SK-MEL-5 (cell line): Measurements from ENCODE around the gene ZSWIM7. TPM values are rescaled to one million over a fixed set of nuclear protein-coding genes. Genes with fewer than 3 reads are reported as not detected.
"Not testable (repeated sequence)": the region's sequence is repeated elsewhere in the genome, so short reads cannot be mapped to it uniquely, and the experiment has no call there.

Source experiments
- DNase-seq: peaks from one replicate; pipeline ENCODE4 v3.0.0-alpha.2; 2016; ENCODE audit warnings: low read depth, low spot score
- in situ Hi-C: cut with HindIII; loops from 2 replicates; pipeline ENCODE4 v1.10.0; 2016; ENCODE audit warnings: low sequenced_read_pairs, high pct_unique_total_duplicates, low pct_unique_long_range_greater_than_20kb
- total RNA-seq: library from RNA; depleted of rRNA; stranded (reverse); fragments of >200 nt; shearing (Covaris generic); gene quantifications from 2 replicates; pipeline ENCODE4 v1.2.3, GENCODE V29; 2014

ZSWIM7 gene
- total RNA-seq, 1 experiment from 2014 or later: 40.7 TPM

GRCh38 chr17:16002708-16003260, 3.3 kb upstream of the ZSWIM7 start:
- no peak for DNase-seq
- in situ Hi-C loops: no loop called here

- DNase-seq: no peak
- in situ Hi-C loops: no loop called here
These were observed 1.9 kb upstream of the ZSWIM7 start for GRCh38 chr17:16001226-16001897.

- in situ Hi-C loops: no loop called here
- DNase-seq: peak; percentile 13
These were observed 697 bp upstream of the ZSWIM7 start for GRCh38 chr17:15999974-16000827.

GRCh38 chr17:15998031-15998562, 1.4 kb downstream of the ZSWIM7 start:
- DNase-seq: no peak
- in situ Hi-C loops: no loop called here

GRCh38 chr17:15996322-15996721, 3.2 kb downstream of the ZSWIM7 start:
- no peak for DNase-seq
- in situ Hi-C loops: no loop called here

GRCh38 chr17:15981646-15982580, 17.6 kb downstream of the ZSWIM7 start:
- in situ Hi-C loops: no loop called here
- no peak for DNase-seq

- no peak for DNase-seq
- in situ Hi-C loops: no loop called here
These were observed 18.3 kb downstream of the ZSWIM7 start for GRCh38 chr17:15981208-15981607.

GRCh38 chr17:15979013-15979412, 20.5 kb downstream of the ZSWIM7 start:
- DNase-seq, in situ Hi-C loops: not testable (repeated sequence)

- no peak for DNase-seq
- in situ Hi-C loops: no loop called here
These were observed 20.9 kb downstream of the ZSWIM7 start for GRCh38 chr17:15978606-15979005.

GRCh38 chr17:15977894-15978293, 21.6 kb downstream of the ZSWIM7 start:
- in situ Hi-C loops: no loop called here
- no peak for DNase-seq

- no peak for DNase-seq
- in situ Hi-C loops: no loop called here
These were observed 25.7 kb downstream of the ZSWIM7 start for GRCh38 chr17:15973834-15974233.

GRCh38 chr17:15973016-15973415, 26.5 kb downstream of the ZSWIM7 start:
- in situ Hi-C loops: no loop called here
- no peak for DNase-seq

GRCh38 chr17:15972497-15972951, 27.0 kb downstream of the ZSWIM7 start:
- in situ Hi-C loops: no loop called here
- DNase-seq: no peak

- in situ Hi-C loops: no loop called here
- no peak for DNase-seq
These were observed 27.6 kb downstream of the ZSWIM7 start for GRCh38 chr17:15971882-15972281.

- in situ Hi-C loops: no loop called here
- no peak for DNase-seq
These were observed 28.3 kb downstream of the ZSWIM7 start for GRCh38 chr17:15971098-15971678.

GRCh38 chr17:15970500-15970899, 29.0 kb downstream of the ZSWIM7 start:
- in situ Hi-C loops: no loop called here
- no peak for DNase-seq

GRCh38 chr17:15969463-15969862, 30.0 kb downstream of the ZSWIM7 start:
- in situ Hi-C loops: no loop called here

More at GRCh38 chr17:15969463-15969862, 30.0 kb downstream of the ZSWIM7 start:
- no peak for DNase-seq
